SU-DHL-6 (cell line): ENCODE data around the gene SMG7.

Experiments
- EZH2phosphoT487 ChIP-seq: fragments of 200-600 bp; sonication (generic), shearing (Covaris generic); conservative IDR thresholded peaks from 2 replicates; pipeline ENCODE4 v1.6.1; 2018; ENCODE audit warnings: mild to moderate bottlenecking, antibody characterized with exemption, low read length, moderate library complexity, mixed read lengths
- TF ChIP-seq, protein P1 (sequence below): fragments of 200-600 bp; sonication (generic); IDR thresholded peaks from one replicate; pipeline ENCODE4 v1.5.1; 2017; ENCODE audit warnings: antibody characterized with exemption, mild to moderate bottlenecking, low read length, moderate library complexity; ENCODE audit not compliant: insufficient read depth, poor library complexity, severe bottlenecking

DNA sequence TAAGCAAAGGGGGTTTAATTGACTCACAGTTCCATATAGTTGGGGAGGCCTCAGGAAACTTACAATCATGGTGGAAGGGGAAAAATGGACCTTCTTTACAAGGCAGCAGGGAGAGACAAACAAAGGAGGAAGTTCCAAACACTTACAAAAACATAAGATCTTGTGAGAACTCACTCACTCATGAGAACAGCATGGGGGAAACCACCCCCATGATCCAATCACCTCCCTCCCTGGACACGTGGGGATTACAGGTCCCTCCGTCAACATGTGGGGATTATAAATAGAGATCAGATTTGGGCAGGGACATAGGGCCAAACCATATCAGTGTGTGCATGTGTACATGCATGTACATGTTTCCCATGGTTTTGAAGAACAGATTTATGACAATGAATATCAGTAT is 5.5 kb upstream of the SMG7 start:
- TF ChIP-seq, protein P1, sequence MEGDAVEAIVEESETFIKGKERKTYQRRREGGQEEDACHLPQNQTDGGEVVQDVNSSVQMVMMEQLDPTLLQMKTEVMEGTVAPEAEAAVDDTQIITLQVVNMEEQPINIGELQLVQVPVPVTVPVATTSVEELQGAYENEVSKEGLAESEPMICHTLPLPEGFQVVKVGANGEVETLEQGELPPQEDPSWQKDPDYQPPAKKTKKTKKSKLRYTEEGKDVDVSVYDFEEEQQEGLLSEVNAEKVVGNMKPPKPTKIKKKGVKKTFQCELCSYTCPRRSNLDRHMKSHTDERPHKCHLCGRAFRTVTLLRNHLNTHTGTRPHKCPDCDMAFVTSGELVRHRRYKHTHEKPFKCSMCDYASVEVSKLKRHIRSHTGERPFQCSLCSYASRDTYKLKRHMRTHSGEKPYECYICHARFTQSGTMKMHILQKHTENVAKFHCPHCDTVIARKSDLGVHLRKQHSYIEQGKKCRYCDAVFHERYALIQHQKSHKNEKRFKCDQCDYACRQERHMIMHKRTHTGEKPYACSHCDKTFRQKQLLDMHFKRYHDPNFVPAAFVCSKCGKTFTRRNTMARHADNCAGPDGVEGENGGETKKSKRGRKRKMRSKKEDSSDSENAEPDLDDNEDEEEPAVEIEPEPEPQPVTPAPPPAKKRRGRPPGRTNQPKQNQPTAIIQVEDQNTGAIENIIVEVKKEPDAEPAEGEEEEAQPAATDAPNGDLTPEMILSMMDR = no peak
- TF ChIP-seq EZH2phosphoT487 = no peak
